HFFc6 (cell line): ENCODE data around the gene SOWAHB. TPM values are rescaled to one million over a fixed set of nuclear protein-coding genes. Genes with fewer than 3 reads are reported as not detected.

Source experiments
- DNase-seq: peaks from one replicate; pipeline ENCODE4 v3.0.0-alpha.2; 2018
- H3K27ac Mint-ChIP-seq: 2 replicates; pipeline ENCODE4 v1.8.0; 2020; ENCODE audit warnings: mild to moderate bottlenecking, mixed read lengths
- H3K27me3 Mint-ChIP-seq: 2 replicates; pipeline ENCODE4 v1.8.0; 2021; ENCODE audit warnings: mild to moderate bottlenecking, moderate library complexity, mixed read lengths; ENCODE audit not compliant: insufficient read depth
- H3K36me3 Mint-ChIP-seq: 2 replicates; pipeline ENCODE4 v1.8.0; 2021; ENCODE audit warnings: low read depth, mixed read lengths
- H3K4me1 Mint-ChIP-seq: 2 replicates; pipeline ENCODE4 v1.8.0; 2020; ENCODE audit warnings: low read depth, mixed read lengths
- H3K4me3 Mint-ChIP-seq: 2 replicates; pipeline ENCODE4 v1.8.0; 2020; ENCODE audit warnings: mild to moderate bottlenecking, moderate library complexity, mixed read lengths
- H3K9me3 Mint-ChIP-seq: 2 replicates; pipeline ENCODE4 v1.8.0; 2020; ENCODE audit warnings: mild to moderate bottlenecking, mixed read lengths
- CTCF ChIP-seq: fragments of 200-600 bp; sonication (generic); IDR thresholded peaks from 2 replicates; pipeline ENCODE4 v1.5.0; 2021; ENCODE audit warnings: antibody characterized with exemption, mild to moderate bottlenecking
- total RNA-seq, 6 experiments: library from RNA; stranded (reverse); fragmentation: NEBNext Ultra II Directional; extraction: Animal tissue kit (Norgen Biotek cat#: 25700); gene quantifications; 2 replicates in 1 of 6; 3 replicates in 5 of 6; pipeline ENCODE4 v1.2.3, GENCODE V29; 2021

Gene SOWAHB
- total RNA-seq, 6 experiments from 2014 or later, result 0.09 to 0.14 (median 0.11) TPM

GRCh38 chr4:76931576-76932276, 33.8 kb upstream of the SOWAHB start:
- H3K4me3 Mint-ChIP-seq, result no peak overlapping the region
- no peak for DNase-seq
- H3K27ac Mint-ChIP-seq, result no peak overlapping the region
- peaks cover 7% of the 10 kb centered on the region for H3K36me3 Mint-ChIP-seq
- H3K4me1 Mint-ChIP-seq, result peaks cover 19% of the 10 kb centered on the region
- TF ChIP-seq CTCF, result no peak
- H3K9me3 Mint-ChIP-seq, result no peaks in the 10 kb centered on the region
- H3K27me3 Mint-ChIP-seq, result no peaks in the 10 kb centered on the region; the same call in 1 of the 2 replicates

GRCh38 chr4:76931087-76931486, 33.1 kb upstream of the SOWAHB start:
- TF ChIP-seq CTCF, result no peak
- Mint-ChIP-seq H3K4me1 (peaks cover 19% of the 10 kb centered on the region), H3K27ac (no peak overlapping the region), H3K9me3 (no peaks in the 10 kb centered on the region), H3K27me3 (no peaks in the 10 kb centered on the region; the same call in 1 of the 2 replicates), H3K4me3 (no peak overlapping the region), H3K36me3 (peaks cover 2% of the 10 kb centered on the region; the same call in 1 of the 2 replicates)
- DNase-seq, result no peak

DNA sequence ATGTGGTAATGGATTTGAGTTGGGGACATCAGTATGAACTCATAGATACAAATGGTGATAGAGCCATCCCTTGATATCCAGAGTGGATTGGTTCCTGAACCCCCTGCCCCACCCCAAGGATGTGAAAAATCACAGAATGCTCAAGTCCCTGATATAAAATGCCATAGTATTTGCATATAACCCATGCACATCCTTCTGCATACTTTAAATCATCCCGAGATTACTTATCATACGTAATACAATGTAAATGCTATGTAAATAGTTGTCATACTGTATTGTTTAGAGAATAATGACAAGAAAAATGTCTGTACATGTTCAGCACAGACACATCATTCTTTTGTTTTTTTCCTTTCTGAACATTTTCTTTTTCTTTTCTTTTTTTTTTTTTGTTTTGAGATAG, 32.7 kb upstream of the SOWAHB start:
- Mint-ChIP-seq H3K27me3 (no peaks in the 10 kb centered on the region; the same call in 1 of the 2 replicates), H3K4me1 (peaks cover 19% of the 10 kb centered on the region), H3K27ac (no peak overlapping the region), H3K36me3 (no peaks in the 10 kb centered on the region), H3K9me3 (no peaks in the 10 kb centered on the region), H3K4me3 (no peak overlapping the region)
- no peak for TF ChIP-seq CTCF
- no peak for DNase-seq

DNA sequence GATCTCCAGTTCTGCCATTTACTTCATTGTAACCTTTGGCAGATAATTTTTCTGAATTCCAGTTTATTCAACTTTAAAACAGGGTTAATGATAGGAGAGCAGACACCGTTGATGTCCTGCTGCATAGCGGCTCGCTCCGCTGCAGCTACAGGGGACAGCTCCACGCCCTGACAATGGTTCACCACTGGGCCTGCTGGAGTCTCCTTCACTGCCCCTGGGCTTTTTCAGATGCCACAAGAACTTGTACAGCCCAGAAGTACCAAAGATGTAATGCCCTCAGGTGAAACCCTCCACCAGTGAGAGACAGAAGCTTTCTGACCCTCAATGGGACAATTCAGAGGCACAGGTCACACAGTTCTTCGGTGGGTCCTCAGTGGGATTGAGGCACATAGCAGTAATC, 28.9 kb upstream of the SOWAHB start:
- Mint-ChIP-seq H3K9me3 (no peaks in the 10 kb centered on the region), H3K4me3 (no peak overlapping the region), H3K27me3 (no peaks in the 10 kb centered on the region), H3K36me3 (no peaks in the 10 kb centered on the region), H3K4me1 (peaks cover 15% of the 10 kb centered on the region), H3K27ac (no peak overlapping the region)
- no peak for TF ChIP-seq CTCF
- DNase-seq, result no peak

DNA sequence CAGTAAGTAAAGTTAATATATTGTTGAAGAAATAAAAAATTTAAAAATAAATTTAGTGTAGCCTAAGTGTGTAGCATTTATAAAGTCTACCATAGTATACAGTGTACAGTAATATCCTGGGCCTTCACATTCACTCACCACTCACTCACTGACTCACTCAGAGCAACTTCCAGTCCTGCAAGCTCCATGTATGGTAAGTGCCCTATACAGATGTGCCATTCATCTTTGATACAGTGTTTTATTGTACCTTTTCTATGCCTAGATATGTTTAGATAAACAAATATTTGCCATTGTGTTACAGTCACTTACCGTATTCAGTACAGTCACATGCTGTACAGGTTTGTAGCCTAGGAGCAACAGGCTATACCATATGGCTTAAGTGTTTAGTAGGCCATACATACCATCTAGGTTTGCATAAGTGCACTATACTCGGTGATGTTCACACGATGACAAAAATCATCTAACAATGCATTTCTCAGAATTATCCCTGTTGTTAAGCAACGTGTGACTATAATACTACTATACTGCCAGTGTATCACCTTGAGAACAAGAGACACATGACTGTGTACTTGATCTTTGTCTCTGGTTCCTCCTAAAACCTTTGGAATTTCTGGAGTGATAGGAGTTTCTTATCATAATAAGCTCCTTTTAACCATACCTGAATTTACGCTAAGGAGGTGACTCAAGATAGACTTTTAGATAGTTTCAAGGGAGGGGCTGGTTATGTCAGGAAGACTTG, 25.8 kb upstream of the SOWAHB start:
- Mint-ChIP-seq H3K4me3 (no peak overlapping the region), H3K27ac (no peak overlapping the region), H3K27me3 (no peaks in the 10 kb centered on the region), H3K9me3 (no peaks in the 10 kb centered on the region), H3K36me3 (no peaks in the 10 kb centered on the region), H3K4me1 (no peaks in the 10 kb centered on the region)
- DNase-seq, result no peak
- TF ChIP-seq CTCF, result no peak
